OCI-LY7 (cell line): ENCODE results near the gene FBXW7. TPM values are rescaled to one million over a fixed set of nuclear protein-coding genes. Genes with fewer than 3 reads are reported as not detected.

Source experiments
- BruUV-seq: library from RNA; stranded (reverse); fragments of 400-500 nt; replicated peaks from 2 replicates; lab custom pipeline; 2021; lab: Mats Ljungman, UMichigan
- CTCF ChIA-PET: fragments of 300-600 bp; sonication (Branson Sonifier 250); formaldehyde crosslinking; loops from one replicate; lab custom pipeline; 2022; ENCODE audit warnings: antibody characterized with exemption; ENCODE audit not compliant: unreplicated experiment; lab: Charles Lee
- POLR2A ChIA-PET: fragments of 300-600 bp; sonication (Branson Sonifier 250); formaldehyde crosslinking; loops from one replicate; lab custom pipeline; 2022; ENCODE audit warnings: antibody characterized with exemption; lab: Charles Lee
- DNase-seq: peaks from one replicate; pipeline ENCODE4 v3.0.0-alpha.2; 2015; ENCODE audit warnings: low spot score
- H2AFZ ChIP-seq: fragments of 200-600 bp; sonication (generic), shearing (Covaris generic); 2 replicates; pipeline ENCODE4 v1.6.1; 2014; ENCODE audit warnings: mild to moderate bottlenecking, antibody characterized with exemption, low read length, moderate library complexity
- H3K27ac ChIP-seq: fragments of 200-600 bp; sonication (generic); 2 replicates; pipeline ENCODE4 v1.5.1; 2014; ENCODE audit warnings: mixed run types, low read depth, mild to moderate bottlenecking, moderate library complexity, low read length, inconsistent platforms; ENCODE audit not compliant: poor library complexity, severe bottlenecking
- H3K36me3 ChIP-seq: fragments of 200-600 bp; sonication (generic); 2 replicates; pipeline ENCODE4 v1.6.1; 2014; ENCODE audit warnings: mild to moderate bottlenecking, antibody characterized with exemption, low read length, moderate library complexity, mixed read lengths; ENCODE audit not compliant: insufficient read depth
- H3K4me1 ChIP-seq: fragments of 200-600 bp; sonication (generic); 2 replicates; pipeline ENCODE4 v1.5.1; 2014; ENCODE audit warnings: mild to moderate bottlenecking, low read length; ENCODE audit not compliant: insufficient read depth, poor library complexity, severe bottlenecking
- H3K4me2 ChIP-seq: fragments of 200-600 bp; sonication (generic); 2 replicates; pipeline ENCODE4 v1.6.1; 2014; ENCODE audit warnings: mild to moderate bottlenecking, low read length
- H3K4me3 ChIP-seq: fragments of 200-600 bp; sonication (generic); 2 replicates; pipeline ENCODE4 v1.5.1; 2014; ENCODE audit warnings: mild to moderate bottlenecking, low read depth, low read length; ENCODE audit not compliant: poor library complexity, severe bottlenecking
- H3K79me2 ChIP-seq: fragments of 200-600 bp; sonication (generic); 2 replicates; pipeline ENCODE4 v1.6.1; 2016; ENCODE audit warnings: low read depth, mild to moderate bottlenecking, low read length, moderate library complexity, mixed read lengths; ENCODE audit not compliant: insufficient read depth
- H3K9me2 ChIP-seq: fragments of 200-600 bp; sonication (generic); 2 replicates; pipeline ENCODE4 v1.6.1; 2016; ENCODE audit warnings: mild to moderate bottlenecking, low read length, mixed read lengths; ENCODE audit not compliant: insufficient read depth
- H3K9me3 ChIP-seq: fragments of 200-600 bp; sonication (generic); 2 replicates; pipeline ENCODE4 v1.6.1; 2014; ENCODE audit warnings: mild to moderate bottlenecking, mixed run types, low read length, mixed read lengths
- H4K20me1 ChIP-seq: fragments of 200-600 bp; sonication (generic); 2 replicates; pipeline ENCODE4 v1.6.1; 2014; ENCODE audit warnings: mild to moderate bottlenecking, antibody characterized with exemption, low read length, moderate library complexity, mixed read lengths; ENCODE audit not compliant: insufficient read depth
- EZH2phosphoT487 ChIP-seq: fragments of 200-600 bp; sonication (generic); IDR thresholded peaks from 2 replicates; pipeline ENCODE4 v1.6.1; 2018; ENCODE audit warnings: low read depth, borderline replicate concordance, mild to moderate bottlenecking, mixed run types, antibody characterized with exemption, low read length, moderate library complexity, mixed read lengths
- intact Hi-C: fragments of 100-400 bp; cut with micrococcal nuclease; formaldehyde crosslinking; loops from one replicate; pipeline ENCODE4 v1.10.0; 2022; ENCODE audit not compliant: unreplicated experiment
- total RNA-seq, 2 experiments: library from RNA; depleted of rRNA in 1 of 2; stranded (reverse); fragments of >200 nt in 1 of 2; shearing (Covaris generic) in 1 of 2; gene quantifications; 2 replicates each; pipeline ENCODE4 v1.2.3, GENCODE V29; 2014 to 2022
- TF ChIP-seq, protein P1 (sequence below): fragments of 200-600 bp; sonication (generic); conservative IDR thresholded peaks from 2 replicates; pipeline ENCODE4 v1.5.1; 2014; ENCODE audit warnings: mild to moderate bottlenecking, antibody characterized with exemption, low read length, moderate library complexity, mixed read lengths

FBXW7 gene
- total RNA-seq, 2 experiments from 2014 or later = 58.8 to 102 TPM

DNA sequence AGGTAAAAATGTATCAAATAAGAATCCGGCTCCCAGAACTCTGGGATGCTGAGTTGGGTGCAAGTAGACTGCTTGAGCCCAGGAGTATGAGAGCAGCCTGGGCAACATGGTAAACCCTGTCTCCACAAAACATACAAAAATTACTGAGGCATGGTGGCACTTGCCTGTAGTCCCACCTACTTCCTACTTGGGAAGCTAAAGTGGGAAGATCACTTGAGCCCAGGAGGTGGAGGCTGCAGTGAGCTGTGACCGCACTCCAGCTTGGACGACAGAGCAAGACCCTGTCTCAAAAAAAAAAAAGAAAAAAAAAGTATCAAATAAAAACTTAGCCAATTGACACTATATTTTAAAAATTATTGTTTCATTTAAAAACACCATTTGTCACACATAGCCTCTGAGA, 84.4 kb downstream of the FBXW7 start:
- H3K36me3 ChIP-seq = no peaks in the 10 kb centered on the region
- no peak overlapping the region for H3K27ac ChIP-seq
- no peaks in the 10 kb centered on the region for H3K9me3 ChIP-seq
- ChIA-PET POLR2A (interaction anchor here (0.7 to 1.7 kb wide), 11 partner anchors 10 to 285 kb away, joined by 3 to 7 read pairs (median 4); partner anchors contain the start of gene TMEM154), CTCF (no interaction called here)
- peaks cover 86% of the 10 kb centered on the region; the same call in 1 of the 2 replicates for H3K79me2 ChIP-seq
- peaks cover 24% of the 10 kb centered on the region for H3K4me1 ChIP-seq
- no peak overlapping the region for H2AFZ ChIP-seq
- 0 out of 2 replicates have a peak, but pooled peaks cover 12% of the 10 kb centered on the region for H4K20me1 ChIP-seq
- BruUV-seq = no TSS peak
- intact Hi-C loops = loop anchor here (5.0 kb wide), 1 partner anchor 326 kb away; the partner anchor contains the start of genes ARFIP1 and TIGD4
- no peak overlapping the region for H3K4me2 ChIP-seq
- H3K9me2 ChIP-seq = no peaks in the 10 kb centered on the region
- no peak for DNase-seq
- H3K4me3 ChIP-seq = no peak overlapping the region
- TF ChIP-seq, protein P1, sequence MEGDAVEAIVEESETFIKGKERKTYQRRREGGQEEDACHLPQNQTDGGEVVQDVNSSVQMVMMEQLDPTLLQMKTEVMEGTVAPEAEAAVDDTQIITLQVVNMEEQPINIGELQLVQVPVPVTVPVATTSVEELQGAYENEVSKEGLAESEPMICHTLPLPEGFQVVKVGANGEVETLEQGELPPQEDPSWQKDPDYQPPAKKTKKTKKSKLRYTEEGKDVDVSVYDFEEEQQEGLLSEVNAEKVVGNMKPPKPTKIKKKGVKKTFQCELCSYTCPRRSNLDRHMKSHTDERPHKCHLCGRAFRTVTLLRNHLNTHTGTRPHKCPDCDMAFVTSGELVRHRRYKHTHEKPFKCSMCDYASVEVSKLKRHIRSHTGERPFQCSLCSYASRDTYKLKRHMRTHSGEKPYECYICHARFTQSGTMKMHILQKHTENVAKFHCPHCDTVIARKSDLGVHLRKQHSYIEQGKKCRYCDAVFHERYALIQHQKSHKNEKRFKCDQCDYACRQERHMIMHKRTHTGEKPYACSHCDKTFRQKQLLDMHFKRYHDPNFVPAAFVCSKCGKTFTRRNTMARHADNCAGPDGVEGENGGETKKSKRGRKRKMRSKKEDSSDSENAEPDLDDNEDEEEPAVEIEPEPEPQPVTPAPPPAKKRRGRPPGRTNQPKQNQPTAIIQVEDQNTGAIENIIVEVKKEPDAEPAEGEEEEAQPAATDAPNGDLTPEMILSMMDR = no peak

DNA sequence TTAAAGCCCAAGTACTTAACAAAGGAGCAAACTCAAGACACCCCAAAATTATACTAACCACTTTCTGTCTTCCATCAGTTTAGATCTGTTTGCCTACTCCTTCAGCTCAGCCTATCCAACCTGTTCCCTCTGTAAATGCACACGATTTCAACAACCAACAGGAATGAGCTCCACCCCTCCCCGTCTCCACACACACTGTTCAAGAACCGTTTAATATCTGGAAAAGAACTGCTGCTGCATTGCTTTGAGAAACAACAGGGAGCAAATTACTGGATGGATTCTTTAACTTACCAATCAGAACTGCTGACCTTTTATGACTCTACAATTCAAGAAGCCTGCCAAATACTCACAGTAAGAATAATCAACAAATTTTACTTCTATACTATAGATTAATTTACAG, 87.0 kb downstream of the FBXW7 start:
- TF ChIP-seq, protein P1 = no peak
- no peak for TF ChIP-seq EZH2phosphoT487
- Histone ChIP-seq H4K20me1 (no peaks in the 10 kb centered on the region), H3K4me3 (no peak overlapping the region), H3K27ac (no peak overlapping the region), H3K9me2 (no peaks in the 10 kb centered on the region), H3K4me1 (peaks cover 12% of the 10 kb centered on the region), H2AFZ (no peak overlapping the region), H3K9me3 (no peaks in the 10 kb centered on the region), H3K4me2 (no peak overlapping the region), H3K79me2 (peaks cover 64% of the 10 kb centered on the region; the same call in 1 of the 2 replicates), H3K36me3 (no peaks in the 10 kb centered on the region)
- no peak for DNase-seq
- BruUV-seq = no TSS peak
- CTCF ChIA-PET = no interaction called here
- POLR2A ChIA-PET = interaction anchor here (0.7 to 2.2 kb wide), 4 partner anchors 15 to 130 kb away, joined by 3 to 9 read pairs (median 4); no protein-coding TSS in a partner anchor
- intact Hi-C loops = no loop called here

DNA sequence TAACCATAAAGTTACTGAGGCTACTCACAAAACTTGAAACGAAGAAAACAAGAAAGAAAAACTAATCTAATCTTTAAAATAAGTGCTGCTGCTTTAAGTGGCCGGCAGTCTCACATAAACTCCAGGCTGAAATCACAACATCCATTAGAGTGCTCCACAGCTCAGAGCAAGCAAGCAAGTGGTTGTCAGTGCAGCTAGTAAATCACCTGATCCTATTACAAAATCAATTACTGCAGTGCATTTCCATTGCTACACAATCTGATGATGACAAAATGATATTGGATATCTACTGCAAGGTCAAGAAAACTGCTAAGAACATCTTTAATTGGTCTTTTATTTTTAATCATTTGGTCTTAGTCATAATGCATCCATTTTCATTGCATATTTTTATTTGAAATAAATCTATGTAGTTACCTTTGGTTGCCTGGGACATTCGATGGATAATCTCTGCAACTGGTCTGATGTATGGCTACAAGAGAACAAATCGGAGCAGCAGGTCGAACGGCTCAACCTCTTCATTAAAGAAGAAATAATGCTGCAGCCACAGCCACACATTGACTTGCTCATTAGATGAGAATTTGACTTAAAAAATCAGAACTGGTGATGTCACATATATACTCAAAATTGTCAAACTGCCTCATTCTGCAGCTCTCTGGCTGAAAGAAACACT, 87.7 kb downstream of the FBXW7 start:
- Histone ChIP-seq H4K20me1 (no peaks in the 10 kb centered on the region), H3K9me2 (no peaks in the 10 kb centered on the region), H3K79me2 (peaks cover 63% of the 10 kb centered on the region; the same call in 1 of the 2 replicates), H3K27ac (no peak overlapping the region), H3K36me3 (no peaks in the 10 kb centered on the region), H2AFZ (no peak overlapping the region), H3K4me3 (no peak overlapping the region), H3K9me3 (no peaks in the 10 kb centered on the region), H3K4me2 (no peak overlapping the region), H3K4me1 (peaks cover 12% of the 10 kb centered on the region)
- intact Hi-C loops = no loop called here
- no TSS peak for BruUV-seq
- CTCF ChIA-PET = no interaction called here
- TF ChIP-seq, protein P1 = no peak
- no peak for TF ChIP-seq EZH2phosphoT487
- POLR2A ChIA-PET = interaction anchor here (0.7 to 2.2 kb wide), 6 partner anchors 8 to 203 kb away, joined by 3 to 9 read pairs (median 3); no protein-coding TSS in a partner anchor
- no peak for DNase-seq
